MG63 (cell line): ENCODE results near the gene ITGA6. TPM values are rescaled to one million over a fixed set of nuclear protein-coding genes. Genes with fewer than 3 reads are reported as not detected.

Source experiments
- DNase-seq: peaks from one replicate; pipeline ENCODE4 v3.0.0-alpha.2; 2020
- H3K27me3 ChIP-seq: fragments of 250-450 bp; sonication (Bioruptor Pico); 2 replicates; pipeline ENCODE4 v1.5.1; 2020; ENCODE audit warnings: mild to moderate bottlenecking, moderate library complexity
- H3K36me3 ChIP-seq: fragments of 250-450 bp; sonication (Bioruptor Pico); 2 replicates; pipeline ENCODE4 v1.5.1; 2020; ENCODE audit warnings: mild to moderate bottlenecking, moderate library complexity
- H3K4me3 ChIP-seq: fragments of 250-450 bp; sonication (Bioruptor Pico); 2 replicates; pipeline ENCODE4 v1.5.1; 2020; ENCODE audit warnings: mild to moderate bottlenecking, moderate library complexity
- H3K9me3 ChIP-seq: fragments of 250-450 bp; sonication (Bioruptor Pico); 2 replicates; pipeline ENCODE4 v1.5.1; 2020; ENCODE audit warnings: mild to moderate bottlenecking, moderate library complexity
- total RNA-seq: library from RNA; depleted of rRNA; stranded (reverse); fragments of >200 nt; shearing (Covaris generic); gene quantifications from 2 replicates; pipeline ENCODE4 v1.2.3, GENCODE V29; 2014; ENCODE audit warnings: low replicate concordance

Gene ITGA6
- total RNA-seq, 1 experiment from 2014 or later, result 4.3 TPM

DNA sequence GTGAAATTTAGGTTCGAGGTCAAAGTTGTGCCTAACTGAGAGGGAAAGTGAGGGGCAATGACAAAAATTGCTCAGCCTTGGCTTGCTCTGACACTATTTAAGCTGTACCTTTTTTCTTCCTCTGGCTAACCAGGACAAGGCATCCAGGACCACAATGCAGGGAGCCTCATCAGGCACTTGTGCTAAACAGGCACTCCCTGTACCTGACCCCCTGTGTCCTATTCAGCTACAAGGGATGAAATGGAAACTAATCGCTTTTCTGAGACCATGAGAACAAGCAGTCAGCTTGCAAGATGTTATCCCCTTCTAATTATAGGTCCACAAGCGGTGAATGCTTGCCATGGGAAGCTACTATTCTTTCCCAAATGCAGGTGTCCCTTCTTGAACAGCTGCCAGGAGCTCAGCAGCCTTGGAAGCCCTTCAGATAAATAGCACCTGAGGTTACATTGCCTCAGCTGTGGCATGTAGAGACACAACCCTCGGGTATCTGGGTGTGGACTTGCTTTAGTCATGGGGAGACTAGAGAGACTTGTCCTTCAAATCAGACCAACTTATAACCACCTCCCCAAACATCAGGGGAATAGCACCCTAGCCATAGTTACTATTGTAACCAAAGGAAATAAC, 19.1 kb upstream of the ITGA6 start:
- no peaks in the 10 kb centered on the region for H3K27me3 ChIP-seq
- no peak for DNase-seq
- H3K4me3 ChIP-seq, result no peak overlapping the region
- no peaks in the 10 kb centered on the region for H3K9me3 ChIP-seq
- no peaks in the 10 kb centered on the region for H3K36me3 ChIP-seq

GRCh38 chr2:172409042-172409441, 18.3 kb upstream of the ITGA6 start:
- Histone ChIP-seq H3K4me3 (no peak overlapping the region), H3K9me3 (no peaks in the 10 kb centered on the region), H3K36me3 (no peaks in the 10 kb centered on the region), H3K27me3 (no peaks in the 10 kb centered on the region)
- no peak for DNase-seq

GRCh38 chr2:172412984-172413492, 14.3 kb upstream of the ITGA6 start:
- no peaks in the 10 kb centered on the region for H3K36me3 ChIP-seq
- H3K4me3 ChIP-seq, result no peak overlapping the region
- no peaks in the 10 kb centered on the region for H3K9me3 ChIP-seq
- DNase-seq, result no peak
- no peaks in the 10 kb centered on the region for H3K27me3 ChIP-seq

- no peak for DNase-seq
- H3K27me3 ChIP-seq, result no peaks in the 10 kb centered on the region
- H3K4me3 ChIP-seq, result no peak overlapping the region
- H3K9me3 ChIP-seq, result peaks cover 6% of the 10 kb centered on the region; the same call in 1 of the 2 replicates
- no peaks in the 10 kb centered on the region for H3K36me3 ChIP-seq
Observed at GRCh38 chr2:172415157-172415864, 12.1 kb upstream of the ITGA6 start.

DNA sequence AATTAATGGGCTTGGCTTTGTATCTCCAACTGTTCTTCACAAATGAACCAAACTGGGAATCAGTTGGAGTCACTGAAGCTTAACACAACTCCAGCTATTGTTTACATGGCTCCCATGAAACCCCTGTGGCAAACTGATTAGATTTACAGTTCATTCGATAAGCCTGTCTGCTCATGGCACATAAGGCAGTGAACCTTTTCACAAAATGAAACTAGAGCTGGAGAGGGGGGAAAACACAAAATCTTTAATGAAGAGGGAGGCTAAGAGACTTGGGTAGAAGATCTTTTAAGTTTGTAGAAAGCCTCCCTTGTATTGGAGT, 11.6 kb upstream of the ITGA6 start:
- peaks cover 6% of the 10 kb centered on the region; the same call in 1 of the 2 replicates for H3K9me3 ChIP-seq
- no peak overlapping the region for H3K4me3 ChIP-seq
- H3K27me3 ChIP-seq, result no peaks in the 10 kb centered on the region
- H3K36me3 ChIP-seq, result no peaks in the 10 kb centered on the region
- DNase-seq, result no peak

DNA sequence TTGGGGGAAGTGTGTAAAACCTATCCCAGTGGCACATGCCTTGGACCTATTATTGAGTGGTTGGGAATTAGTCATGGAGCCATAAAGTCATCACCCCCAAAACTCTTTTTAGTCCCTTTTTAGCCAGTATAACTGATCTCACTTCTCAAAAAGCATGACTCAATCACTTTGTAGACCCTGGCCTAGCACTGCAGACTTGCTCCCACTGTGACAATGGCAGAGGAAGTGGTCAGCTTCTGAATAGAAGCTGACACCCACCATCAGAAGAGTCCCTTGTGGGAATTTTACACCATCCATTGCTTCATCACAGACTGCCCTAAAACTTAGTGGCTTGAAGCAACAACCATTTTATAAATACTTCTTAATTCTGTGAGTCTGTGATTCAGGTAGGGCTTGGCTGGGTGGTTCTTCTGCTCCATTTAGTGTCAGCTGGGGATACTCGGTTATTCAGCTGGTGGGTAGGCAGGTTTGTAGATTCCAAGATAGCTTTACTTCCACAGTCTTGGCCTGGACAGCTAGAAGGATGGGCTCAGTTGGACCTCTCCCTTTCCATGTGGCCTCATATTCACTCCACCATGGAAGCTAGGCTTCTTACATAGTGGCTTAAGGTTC, 10.8 kb upstream of the ITGA6 start:
- Histone ChIP-seq H3K27me3 (no peaks in the 10 kb centered on the region), H3K4me3 (no peak overlapping the region), H3K36me3 (no peaks in the 10 kb centered on the region), H3K9me3 (peaks cover 6% of the 10 kb centered on the region; the same call in 1 of the 2 replicates)
- DNase-seq, result no peak

DNA sequence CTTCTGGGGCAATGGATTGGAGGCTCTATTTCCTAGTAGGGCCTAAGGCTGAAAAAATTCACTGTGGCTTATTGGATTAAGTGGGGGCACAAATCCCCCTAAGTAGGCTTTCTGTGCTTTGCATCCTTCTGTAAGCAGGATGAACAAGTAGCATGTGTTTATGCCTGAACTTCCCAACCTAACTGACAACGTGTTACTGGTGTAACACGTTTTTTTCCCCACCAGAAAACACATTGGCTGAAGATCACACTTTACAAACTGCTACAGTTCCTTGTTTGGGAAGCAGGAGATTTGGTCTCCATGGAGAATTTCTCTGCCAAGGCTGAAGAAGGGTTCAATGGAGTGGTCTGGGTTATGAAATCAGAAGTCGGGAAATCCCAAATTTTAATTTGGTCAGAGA, 7.2 kb upstream of the ITGA6 start:
- no peaks in the 10 kb centered on the region for H3K27me3 ChIP-seq
- H3K9me3 ChIP-seq, result peaks cover 6% of the 10 kb centered on the region; the same call in 1 of the 2 replicates
- H3K4me3 ChIP-seq, result no peak overlapping the region

DNA sequence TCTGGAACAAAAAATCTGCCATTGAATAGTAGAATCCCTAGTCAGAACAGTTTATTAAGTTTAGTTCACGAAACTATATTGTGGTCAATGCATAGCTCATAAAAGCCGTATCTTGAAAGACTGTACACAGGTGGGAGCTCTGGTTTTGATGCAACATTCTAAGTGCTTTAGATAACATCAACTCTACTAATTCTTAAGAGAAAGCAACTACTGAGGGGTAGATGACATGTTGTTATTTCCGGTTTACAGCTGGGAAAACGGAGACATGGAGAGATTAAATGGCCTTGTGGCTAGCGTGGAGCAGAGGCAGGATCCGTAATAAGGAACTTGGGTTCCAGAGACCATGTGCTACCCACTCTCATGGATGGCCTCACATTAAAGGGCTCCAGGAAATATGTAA, 4.2 kb upstream of the ITGA6 start:
- no peaks in the 10 kb centered on the region for H3K36me3 ChIP-seq
- DNase-seq, result no peak
- H3K27me3 ChIP-seq, result peaks cover 7% of the 10 kb centered on the region; the same call in 1 of the 2 replicates
- no peak overlapping the region for H3K4me3 ChIP-seq
- peaks cover 6% of the 10 kb centered on the region; the same call in 1 of the 2 replicates for H3K9me3 ChIP-seq

More for the DNA sequence above, 7.2 kb upstream of the ITGA6 start:
- H3K36me3 ChIP-seq, result no peaks in the 10 kb centered on the region
- DNase-seq, result no peak

DNA sequence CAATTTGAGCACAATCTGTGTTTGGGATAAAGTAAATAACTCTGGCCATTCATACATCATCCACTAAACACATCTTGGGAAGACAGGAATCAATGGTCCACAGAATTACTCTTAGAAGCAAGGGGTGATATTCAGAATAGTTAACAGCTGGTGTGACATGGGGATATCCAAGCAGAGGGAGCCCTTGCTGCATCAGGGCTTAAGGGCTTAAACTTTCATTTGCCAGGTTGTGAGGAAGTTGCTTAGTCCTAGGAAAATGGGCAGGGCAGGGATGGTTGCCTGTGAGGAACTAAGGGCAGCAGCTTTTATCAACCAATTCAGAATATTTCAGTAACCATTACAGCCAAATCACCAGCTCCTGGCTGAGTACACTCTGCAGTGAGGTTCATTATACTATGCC, 2.0 kb upstream of the ITGA6 start:
- no peak for DNase-seq
- H3K27me3 ChIP-seq, result peaks cover 7% of the 10 kb centered on the region; the same call in 1 of the 2 replicates
- H3K36me3 ChIP-seq, result no peaks in the 10 kb centered on the region
- H3K4me3 ChIP-seq, result no peak overlapping the region
- no peaks in the 10 kb centered on the region for H3K9me3 ChIP-seq

DNA sequence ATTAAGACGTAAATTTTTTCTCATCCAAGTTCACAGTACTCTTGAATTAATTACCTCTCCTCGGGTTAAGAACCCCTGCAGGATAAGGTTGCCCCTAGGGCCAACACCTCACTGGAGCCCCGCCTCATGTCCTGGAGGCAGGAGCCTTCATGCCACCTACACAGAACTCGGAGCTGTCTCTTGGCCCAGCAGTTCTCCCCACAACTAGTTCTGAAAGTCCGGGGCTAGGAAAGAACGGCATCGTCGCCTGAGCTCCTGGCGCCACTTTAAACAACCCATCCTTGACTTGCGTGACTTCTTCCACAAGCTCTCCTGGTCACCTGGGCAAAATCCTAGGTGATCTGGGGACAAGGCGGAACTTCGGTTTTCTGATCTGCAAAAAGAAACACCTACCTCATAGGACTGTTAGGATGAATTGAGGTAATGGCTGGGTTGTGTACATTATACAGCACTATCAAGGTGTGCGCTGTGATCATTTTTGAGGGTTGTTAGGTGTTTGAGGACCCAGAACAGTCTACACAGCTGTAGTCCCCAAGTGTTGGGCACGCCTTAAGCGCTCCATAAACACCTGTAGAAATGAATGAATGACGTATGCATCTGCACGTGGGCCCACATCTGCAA, 641 bp upstream of the ITGA6 start:
- H3K27me3 ChIP-seq, result peaks cover 7% of the 10 kb centered on the region; the same call in 1 of the 2 replicates
- DNase-seq, result no peak
- H3K4me3 ChIP-seq, result peak overlapping the region; percentile 59
- no peaks in the 10 kb centered on the region for H3K36me3 ChIP-seq
- no peaks in the 10 kb centered on the region for H3K9me3 ChIP-seq

DNA sequence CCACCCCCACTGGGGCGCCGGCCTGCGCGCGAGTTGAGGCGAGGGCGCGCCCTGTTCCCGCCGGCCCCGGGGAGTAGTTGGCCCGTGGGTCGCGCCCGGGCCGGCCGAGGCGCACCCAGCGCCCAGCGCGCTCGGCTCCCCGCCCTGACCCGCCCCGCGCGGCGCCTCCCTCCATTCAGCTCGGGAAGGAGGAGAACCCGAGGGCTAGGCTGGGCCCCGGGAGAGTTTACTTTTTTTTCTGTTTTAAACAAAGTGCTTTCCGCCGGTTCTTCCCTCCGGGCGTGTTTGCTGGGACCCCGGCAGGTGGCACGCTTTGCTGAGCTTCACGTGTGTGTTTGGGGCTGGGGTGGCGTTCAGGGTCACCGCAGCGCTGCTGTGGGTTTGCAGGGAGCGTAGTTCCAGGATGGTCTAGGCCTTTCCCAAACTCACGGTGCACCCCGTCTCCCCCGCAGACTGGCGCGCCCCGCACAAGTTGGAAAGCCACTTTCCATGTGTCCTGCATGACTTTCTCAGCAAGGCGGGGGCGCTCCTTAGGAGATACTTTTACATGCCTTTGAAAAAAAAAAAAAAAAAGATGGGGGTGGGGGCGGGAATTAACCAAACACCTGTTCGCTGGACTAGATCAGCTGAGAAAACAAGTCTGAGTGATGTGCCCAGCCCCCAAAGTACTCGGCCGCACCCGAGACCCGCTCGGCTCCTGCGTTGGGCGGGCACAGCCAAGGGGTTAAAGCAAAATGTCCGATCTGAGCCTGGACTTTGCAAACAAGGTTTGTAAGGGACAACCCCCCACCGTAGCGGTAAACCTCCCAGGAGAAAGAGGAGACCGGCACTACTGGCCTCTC, 825 bp downstream of the ITGA6 start:
- H3K9me3 ChIP-seq, result no peaks in the 10 kb centered on the region
- H3K36me3 ChIP-seq, result no peaks in the 10 kb centered on the region
- peak overlapping the region; percentile 59 for H3K4me3 ChIP-seq
- peak; percentile 48 for DNase-seq
- peaks cover 7% of the 10 kb centered on the region; the same call in 1 of the 2 replicates for H3K27me3 ChIP-seq

GRCh38 chr2:172428832-172429210, 1.4 kb downstream of the ITGA6 start:
- DNase-seq, result no peak
- Histone ChIP-seq H3K36me3 (no peaks in the 10 kb centered on the region), H3K4me3 (peak overlapping the region; percentile 59), H3K27me3 (peaks cover 7% of the 10 kb centered on the region; the same call in 1 of the 2 replicates), H3K9me3 (no peaks in the 10 kb centered on the region)

DNA sequence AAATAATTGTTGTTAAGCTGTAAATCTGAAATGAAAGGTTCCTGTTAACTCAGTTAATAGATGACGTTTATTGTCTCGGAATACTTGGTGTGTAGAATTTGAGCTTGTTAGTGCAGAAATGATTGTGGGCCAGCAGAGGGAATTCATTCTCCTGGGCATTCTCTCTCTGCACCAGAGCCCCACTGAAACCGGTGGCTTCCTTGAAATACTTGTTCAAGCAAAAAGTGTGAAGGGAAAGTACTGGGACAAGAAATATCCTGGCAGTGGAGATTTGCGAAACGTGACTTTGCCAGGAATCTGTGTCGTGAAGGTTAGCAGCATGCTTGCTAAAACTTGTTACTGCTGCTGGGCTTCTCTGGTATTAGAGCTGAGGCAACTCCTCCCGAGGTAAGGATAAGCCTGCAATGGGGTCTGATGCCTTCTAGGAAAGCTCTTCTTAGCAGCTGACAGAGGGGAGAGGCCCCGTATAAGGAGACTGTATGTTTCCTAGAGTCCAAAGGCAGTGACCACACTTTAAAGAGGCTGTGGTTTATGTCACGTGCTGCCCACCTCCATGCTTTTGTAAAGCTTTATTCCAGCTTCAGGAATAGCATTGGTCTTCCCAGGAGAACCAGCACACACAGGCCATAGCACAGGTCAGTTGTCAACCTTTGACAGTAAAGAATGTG, 2.0 kb downstream of the ITGA6 start:
- no peak for DNase-seq
- no peak overlapping the region for H3K4me3 ChIP-seq
- no peaks in the 10 kb centered on the region for H3K36me3 ChIP-seq
- H3K9me3 ChIP-seq, result no peaks in the 10 kb centered on the region
- H3K27me3 ChIP-seq, result peaks cover 7% of the 10 kb centered on the region; the same call in 1 of the 2 replicates

GRCh38 chr2:172430027-172430426, 2.6 kb downstream of the ITGA6 start:
- H3K36me3 ChIP-seq, result no peaks in the 10 kb centered on the region
- no peak overlapping the region for H3K4me3 ChIP-seq
- no peak for DNase-seq
- no peaks in the 10 kb centered on the region for H3K9me3 ChIP-seq
- H3K27me3 ChIP-seq, result peaks cover 7% of the 10 kb centered on the region; the same call in 1 of the 2 replicates

- Histone ChIP-seq H3K4me3 (no peak overlapping the region), H3K27me3 (0 out of 2 replicates have a peak, but pooled peaks cover 5% of the 10 kb centered on the region), H3K9me3 (no peaks in the 10 kb centered on the region), H3K36me3 (no peaks in the 10 kb centered on the region)
- no peak for DNase-seq
Observed at GRCh38 chr2:172430678-172431077, 3.3 kb downstream of the ITGA6 start.

- Histone ChIP-seq H3K4me3 (no peak overlapping the region), H3K36me3 (no peaks in the 10 kb centered on the region), H3K27me3 (0 out of 2 replicates have a peak, but pooled peaks cover 2% of the 10 kb centered on the region), H3K9me3 (no peaks in the 10 kb centered on the region)
- DNase-seq, result no peak
Observed at GRCh38 chr2:172431463-172431862, 4.1 kb downstream of the ITGA6 start.
